Non-pigmented ciliary epithelial cell (primary cell): ENCODE data around the gene GRM7.
A peak's percentile ranks its signal among the peaks of the same experiment; 100 is the strongest.

Experiments used
- DNase-seq: peaks from one replicate; pipeline ENCODE4 v3.0.0-alpha.2; 2010; ENCODE audit warnings: low read depth

GRM7 gene

GRCh38 chr3:7146529-7146928, 285.6 kb downstream of the GRM7 start:
- no peak for DNase-seq

- DNase-seq: no peak
These were observed 297.6 kb downstream of the GRM7 start for GRCh38 chr3:7158516-7158915.

GRCh38 chr3:7160689-7161088, 299.8 kb downstream of the GRM7 start:
- no peak for DNase-seq

GRCh38 chr3:7166460-7166859, 305.5 kb downstream of the GRM7 start:
- DNase-seq: no peak

GRCh38 chr3:7171493-7171892, 310.6 kb downstream of the GRM7 start:
- no peak for DNase-seq

GRCh38 chr3:7172996-7173395, 312.1 kb downstream of the GRM7 start:
- no peak for DNase-seq

GRCh38 chr3:7188551-7188950, 327.6 kb downstream of the GRM7 start:
- DNase-seq: peak; percentile 3

GRCh38 chr3:7190095-7190494, 329.2 kb downstream of the GRM7 start:
- no peak for DNase-seq

- no peak for DNase-seq
These were observed 332.4 kb downstream of the GRM7 start for GRCh38 chr3:7193269-7193668.

- no peak for DNase-seq
These were observed 333.3 kb downstream of the GRM7 start for GRCh38 chr3:7194071-7194835.

GRCh38 chr3:7195934-7196333, 335.0 kb downstream of the GRM7 start:
- no peak for DNase-seq

GRCh38 chr3:7201784-7202183, 340.9 kb downstream of the GRM7 start:
- no peak for DNase-seq

- DNase-seq: no peak
These were observed 343.3 kb downstream of the GRM7 start for GRCh38 chr3:7203969-7204847.

GRCh38 chr3:7204848-7205156, 343.9 kb downstream of the GRM7 start:
- no peak for DNase-seq

GRCh38 chr3:7205535-7205934, 344.6 kb downstream of the GRM7 start:
- DNase-seq: no peak

GRCh38 chr3:7205962-7206361, 345.0 kb downstream of the GRM7 start:
- no peak for DNase-seq

- no peak for DNase-seq
These were observed 346.2 kb downstream of the GRM7 start for GRCh38 chr3:7207125-7207524.

GRCh38 chr3:7207928-7208327, 347.0 kb downstream of the GRM7 start:
- DNase-seq: no peak

GRCh38 chr3:7209098-7209497, 348.2 kb downstream of the GRM7 start:
- DNase-seq: no peak

- no peak for DNase-seq
These were observed 350.8 kb downstream of the GRM7 start for GRCh38 chr3:7211740-7212139.

- DNase-seq: no peak
These were observed 354.8 kb downstream of the GRM7 start for GRCh38 chr3:7215706-7216105.

- no peak for DNase-seq
These were observed 365.5 kb downstream of the GRM7 start for GRCh38 chr3:7226393-7226792.

GRCh38 chr3:7238565-7239295, 377.8 kb downstream of the GRM7 start:
- no peak for DNase-seq
